Skeletal muscle tissue (tissue), 4 donors: ENCODE measurements around the gene TRIM40. TPM values are rescaled to one million over a fixed set of nuclear protein-coding genes. Genes with fewer than 3 reads are reported as not detected.

ENCODE experiments used
- H3K27ac ChIP-seq: one replicate; pipeline ENCODE4 v1.7.0; 2013; ENCODE audit warnings: mild to moderate bottlenecking, low read depth, low read length, inconsistent platforms
- H3K27me3 ChIP-seq, 3 donors: one replicate each; pipeline ENCODE4 v1.7.0; 2013; ENCODE audit warnings: low read length in 3 of 3; ENCODE audit not compliant: control insufficient read depth in 3 of 3, insufficient read depth in 3 of 3
- H3K36me3 ChIP-seq, 3 donors: one replicate each; pipeline ENCODE4 v1.7.0; 2013; ENCODE audit warnings: low read length in 3 of 3; ENCODE audit not compliant: control insufficient read depth in 3 of 3, insufficient read depth in 3 of 3
- H3K4me1 ChIP-seq, 3 donors: one replicate each; pipeline ENCODE4 v1.7.0; 2013; ENCODE audit warnings: low read length in 3 of 3, mild to moderate bottlenecking in 3 of 3; ENCODE audit not compliant: control insufficient read depth in 3 of 3, insufficient read depth in 3 of 3
- H3K4me3 ChIP-seq, 3 donors: one replicate each; pipeline ENCODE4 v1.7.0; 2013; ENCODE audit warnings: low read length in 3 of 3
- H3K9ac ChIP-seq, 3 donors: one replicate each; pipeline ENCODE4 v1.7.0; 2013; ENCODE audit warnings: low read length in 3 of 3, mild to moderate bottlenecking in 3 of 3, moderate library complexity in 2 of 3, low read depth in 1 of 3
- H3K9me3 ChIP-seq, 3 donors: one replicate each; pipeline ENCODE4 v1.7.0; 2013; ENCODE audit warnings: low read length in 3 of 3; ENCODE audit not compliant: control insufficient read depth in 3 of 3
- total RNA-seq: library from RNA; depleted of rRNA; stranded (reverse); fragments of >200 nt; gene quantifications from one replicate; pipeline ENCODE4 v1.2.3, GENCODE V29; 2014
- donor health status: Osteomylitis.

Gene TRIM40
- total RNA-seq, 1 donor from 2014 or later: not detected

- peaks cover 30 to 60% (median 37%) of the 10 kb centered on the region in 3 donors for H3K27me3 ChIP-seq
- H3K4me1 ChIP-seq: peaks cover 0 to 2% (median 0%) of the 10 kb centered on the region in 3 donors
- peak overlapping the region in 1 of 3 donors; percentile 4 for H3K4me3 ChIP-seq
- H3K36me3 ChIP-seq: no peaks in the 10 kb centered on the region
- H3K9me3 ChIP-seq: no peaks in the 10 kb centered on the region
- no peak overlapping the region for H3K9ac ChIP-seq
- H3K27ac ChIP-seq: no peak overlapping the region
These were observed 35.9 kb downstream of the TRIM40 start for GRCh38 chr6:30171677-30172471.

- H3K27ac ChIP-seq: no peak overlapping the region
- no peak overlapping the region for H3K4me3 ChIP-seq
- no peaks in the 10 kb centered on the region for H3K9me3 ChIP-seq
- peaks cover 30 to 56% (median 37%) of the 10 kb centered on the region in 3 donors for H3K27me3 ChIP-seq
- H3K9ac ChIP-seq: no peak overlapping the region
- no peaks in the 10 kb centered on the region for H3K36me3 ChIP-seq
- peaks cover 0 to 2% (median 0%) of the 10 kb centered on the region in 3 donors for H3K4me1 ChIP-seq
These were observed 36.7 kb downstream of the TRIM40 start for GRCh38 chr6:30172681-30173080.

DNA sequence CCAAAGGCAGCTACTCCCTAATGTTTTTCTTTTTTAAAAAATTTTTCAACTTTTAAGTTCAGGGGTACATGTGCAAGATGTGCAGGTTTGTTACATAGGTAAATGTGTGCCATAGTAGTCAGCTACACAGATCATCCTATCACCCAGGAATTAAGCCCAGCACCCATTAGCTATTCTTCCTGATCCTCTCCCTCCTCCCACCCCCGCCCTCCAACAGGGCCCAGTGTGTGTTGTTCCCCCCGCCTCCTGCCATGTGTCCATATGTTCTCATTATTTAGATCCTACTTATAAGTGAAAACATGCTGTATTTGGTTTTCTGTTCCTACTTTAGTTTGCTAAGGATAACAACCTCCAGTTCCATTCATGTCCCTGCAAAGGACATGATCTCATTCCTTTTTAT is 39.8 kb downstream of the TRIM40 start:
- Histone ChIP-seq H3K36me3 (no peaks in the 10 kb centered on the region), H3K4me1 (peaks cover 0 to 2% (median 0%) of the 10 kb centered on the region in 3 donors), H3K9me3 (peaks cover 0 to 4% (median 0%) of the 10 kb centered on the region in 3 donors), H3K27ac (no peak overlapping the region), H3K4me3 (no peak overlapping the region), H3K9ac (no peak overlapping the region), H3K27me3 (peaks cover 22 to 36% (median 24%) of the 10 kb centered on the region in 3 donors)

GRCh38 chr6:30178837-30179236 is 42.9 kb downstream of the TRIM40 start:
- no peaks in the 10 kb centered on the region for H3K36me3 ChIP-seq
- no peaks in the 10 kb centered on the region for H3K4me1 ChIP-seq
- H3K4me3 ChIP-seq: no peak overlapping the region
- peaks cover 0 to 4% (median 0%) of the 10 kb centered on the region in 3 donors for H3K9me3 ChIP-seq
- peaks cover 3 to 19% (median 4%) of the 10 kb centered on the region in 3 donors for H3K27me3 ChIP-seq
- H3K9ac ChIP-seq: no peak overlapping the region
- H3K27ac ChIP-seq: no peak overlapping the region

- Histone ChIP-seq H3K9ac (no peak overlapping the region), H3K9me3 (peaks cover 0 to 4% (median 0%) of the 10 kb centered on the region in 3 donors), H3K36me3 (peaks cover 0 to 5% (median 0%) of the 10 kb centered on the region in 3 donors), H3K4me3 (no peak overlapping the region), H3K27ac (no peak overlapping the region), H3K27me3 (peaks cover 0 to 11% (median under 1%) of the 10 kb centered on the region in 3 donors), H3K4me1 (no peaks in the 10 kb centered on the region)
These were observed 44.2 kb downstream of the TRIM40 start for GRCh38 chr6:30180145-30180544.

GRCh38 chr6:30184417-30185031 is 48.6 kb downstream of the TRIM40 start:
- no peak overlapping the region for H3K9ac ChIP-seq
- H3K9me3 ChIP-seq: peaks cover 0 to 4% (median 0%) of the 10 kb centered on the region in 3 donors
- H3K27me3 ChIP-seq: peaks cover 0 to 8% (median 0%) of the 10 kb centered on the region in 3 donors
- H3K27ac ChIP-seq: no peak overlapping the region
- no peaks in the 10 kb centered on the region for H3K4me1 ChIP-seq
- no peak overlapping the region for H3K4me3 ChIP-seq
- peaks cover 15 to 38% (median 29%) of the 10 kb centered on the region in 3 donors for H3K36me3 ChIP-seq

DNA sequence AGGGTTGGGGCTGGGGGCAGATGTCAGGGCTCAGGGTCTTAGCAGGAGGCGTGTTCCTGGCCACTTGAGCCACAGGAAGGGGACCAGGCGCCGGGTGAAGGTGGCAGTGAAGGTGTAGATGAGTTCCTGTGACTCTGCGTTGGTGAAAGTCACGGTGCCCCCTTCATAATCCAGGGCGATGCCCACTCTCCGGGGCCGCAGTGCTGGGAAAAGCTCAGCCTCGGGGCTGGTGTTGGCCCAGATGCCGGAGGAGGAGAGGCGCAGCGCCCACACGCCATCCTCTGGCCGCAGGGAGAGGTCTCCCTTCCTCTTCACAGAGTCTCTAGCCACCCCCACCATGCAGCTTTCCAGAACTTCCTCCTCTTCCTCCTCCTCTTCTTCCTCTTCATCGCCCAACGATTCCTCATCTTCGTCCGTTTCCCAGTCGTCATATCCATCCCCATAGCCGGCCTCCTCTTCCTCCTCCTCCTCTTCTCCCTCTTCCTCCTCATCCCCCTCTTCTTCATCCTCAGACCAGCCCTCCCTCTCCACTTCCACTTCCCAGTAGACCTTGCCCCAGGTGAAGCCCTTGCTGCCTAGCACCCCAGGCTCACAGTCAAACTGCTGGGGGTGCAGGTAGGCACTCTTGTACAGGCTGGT is 50.0 kb downstream of the TRIM40 start:
- Histone ChIP-seq H3K27ac (no peak overlapping the region), H3K4me1 (no peaks in the 10 kb centered on the region), H3K9me3 (no peaks in the 10 kb centered on the region), H3K36me3 (peaks cover 29 to 52% (median 43%) of the 10 kb centered on the region in 3 donors), H3K27me3 (peaks cover 0 to 8% (median 0%) of the 10 kb centered on the region in 3 donors), H3K4me3 (no peak overlapping the region), H3K9ac (no peak overlapping the region)

GRCh38 chr6:30188541-30188940 is 52.6 kb downstream of the TRIM40 start:
- Histone ChIP-seq H3K4me1 (no peaks in the 10 kb centered on the region), H3K36me3 (peaks cover 35 to 61% (median 51%) of the 10 kb centered on the region in 3 donors)

GRCh38 chr6:30192076-30192475 is 56.1 kb downstream of the TRIM40 start:
- no peak overlapping the region for H3K4me3 ChIP-seq
- no peak overlapping the region for H3K27ac ChIP-seq
- no peaks in the 10 kb centered on the region for H3K4me1 ChIP-seq
- H3K27me3 ChIP-seq: no peaks in the 10 kb centered on the region
- H3K36me3 ChIP-seq: peaks cover 42 to 64% (median 59%) of the 10 kb centered on the region in 3 donors
- H3K9me3 ChIP-seq: no peaks in the 10 kb centered on the region
- H3K9ac ChIP-seq: no peak overlapping the region

More at GRCh38 chr6:30188541-30188940, 52.6 kb downstream of the TRIM40 start:
- Histone ChIP-seq H3K9me3 (no peaks in the 10 kb centered on the region), H3K27me3 (no peaks in the 10 kb centered on the region), H3K9ac (no peak overlapping the region), H3K27ac (no peak overlapping the region), H3K4me3 (no peak overlapping the region)
